ENCODE results near the gene DRC7. TPM values are rescaled to one million over a fixed set of nuclear protein-coding genes. Genes with fewer than 3 reads are reported as not detected.
A peak's percentile ranks its signal among the peaks of the same experiment; 100 is the strongest.

Gene DRC7
- total and polyA plus RNA-seq, 4 donors, result 0.06 to 1.8 (median 0.08) TPM; not detected in 1

DNA sequence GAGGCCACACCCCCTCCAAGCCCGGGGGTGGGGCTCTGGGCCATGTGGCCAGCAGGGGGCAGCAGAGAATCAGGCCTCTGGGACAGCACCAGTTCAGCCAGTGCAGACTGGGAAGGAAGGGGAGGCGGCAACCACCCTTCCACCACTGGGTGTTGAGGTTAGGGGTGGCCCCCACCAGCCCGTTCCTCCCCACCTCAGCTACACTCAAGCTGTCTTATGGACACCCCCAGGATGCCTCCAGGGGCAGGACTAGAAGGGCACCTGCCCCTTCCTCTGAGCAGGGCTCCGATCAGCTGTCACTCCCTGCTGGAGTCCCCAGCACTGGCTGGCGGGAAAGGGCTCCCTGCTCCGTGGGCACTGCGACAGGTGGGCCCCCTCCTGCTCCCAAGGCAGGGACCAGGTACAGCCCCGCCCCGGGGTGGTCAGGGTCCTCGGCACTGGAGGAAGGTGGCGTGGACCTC is 62.8 kb downstream of the DRC7 start:
- TF ChIP-seq RAD21 (IDR thresholded peaks at IDR 0.05), result peak; percentile 96 to 97
- peak in 1 of 2 donors; percentile 11 for TF ChIP-seq HNF4A (conservative IDR thresholded peaks at IDR 0.05)
- TF ChIP-seq RXRA (IDR thresholded peaks at IDR 0.05), result no peak
- no peak for TF ChIP-seq YY1 (IDR thresholded peaks at IDR 0.05)
- TF ChIP-seq, protein P1, sequence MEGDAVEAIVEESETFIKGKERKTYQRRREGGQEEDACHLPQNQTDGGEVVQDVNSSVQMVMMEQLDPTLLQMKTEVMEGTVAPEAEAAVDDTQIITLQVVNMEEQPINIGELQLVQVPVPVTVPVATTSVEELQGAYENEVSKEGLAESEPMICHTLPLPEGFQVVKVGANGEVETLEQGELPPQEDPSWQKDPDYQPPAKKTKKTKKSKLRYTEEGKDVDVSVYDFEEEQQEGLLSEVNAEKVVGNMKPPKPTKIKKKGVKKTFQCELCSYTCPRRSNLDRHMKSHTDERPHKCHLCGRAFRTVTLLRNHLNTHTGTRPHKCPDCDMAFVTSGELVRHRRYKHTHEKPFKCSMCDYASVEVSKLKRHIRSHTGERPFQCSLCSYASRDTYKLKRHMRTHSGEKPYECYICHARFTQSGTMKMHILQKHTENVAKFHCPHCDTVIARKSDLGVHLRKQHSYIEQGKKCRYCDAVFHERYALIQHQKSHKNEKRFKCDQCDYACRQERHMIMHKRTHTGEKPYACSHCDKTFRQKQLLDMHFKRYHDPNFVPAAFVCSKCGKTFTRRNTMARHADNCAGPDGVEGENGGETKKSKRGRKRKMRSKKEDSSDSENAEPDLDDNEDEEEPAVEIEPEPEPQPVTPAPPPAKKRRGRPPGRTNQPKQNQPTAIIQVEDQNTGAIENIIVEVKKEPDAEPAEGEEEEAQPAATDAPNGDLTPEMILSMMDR (IDR thresholded peaks at IDR 0.05; ENCODE audit: low read depth, low read length, missing input control), result peak; percentile 95
- DNase-seq (ENCODE audit: low spot score), result peak; percentile 96
- Histone ChIP-seq H3K4me1 (ENCODE audit: control insufficient read depth in 4 of 4, insufficient read depth in 4 of 4, low read length in 3 of 4) (peaks cover 0 to 8% (median 3%) of the 10 kb centered on the region in 4 donors), H3K9me3 (ENCODE audit: control insufficient read depth in 4 of 4, low read length in 3 of 4) (no peaks in the 10 kb centered on the region), H3K4me3 (ENCODE audit: low read depth in 1 of 3, low read length in 3 of 3) (no peak overlapping the region), H3K27ac (ENCODE audit: low read depth in 1 of 2, low read length in 2 of 2) (peak overlapping the region; percentile 33 to 60), H3K27me3 (ENCODE audit: control insufficient read depth in 4 of 4, insufficient read depth in 4 of 4, low read length in 3 of 4) (no peaks in the 10 kb centered on the region), H3K9ac (ENCODE audit: low read depth in 1 of 2, low read length in 2 of 2) (no peak overlapping the region), H3K36me3 (ENCODE audit: control insufficient read depth in 4 of 4, insufficient read depth in 3 of 4, low read depth in 1 of 4, low read length in 3 of 4) (peaks cover 0 to 41% (median 16%) of the 10 kb centered on the region in 4 donors)
- 40% methylated on average over 11 of the region's 11 CpGs for WGBS

DNA sequence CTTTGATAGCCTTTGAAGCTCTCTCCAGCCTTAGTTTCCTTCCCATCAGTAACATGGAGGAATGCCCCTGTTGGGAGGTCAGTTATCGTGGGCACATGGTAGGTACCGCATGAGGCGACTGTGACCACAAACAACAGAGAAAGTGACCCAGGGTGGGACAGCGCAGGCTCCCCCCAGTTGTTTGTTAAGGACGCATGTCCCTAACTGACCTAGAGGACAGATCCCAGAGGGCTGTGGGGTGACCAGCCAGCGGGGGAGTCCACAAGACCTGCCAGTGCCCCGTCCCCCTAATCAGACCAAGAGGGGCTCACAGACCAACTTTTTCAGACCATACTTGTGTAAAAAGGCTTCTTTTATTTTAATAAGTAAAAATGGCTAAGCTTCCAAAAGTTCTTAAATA is 63.3 kb downstream of the DRC7 start:
- Histone ChIP-seq H3K9ac (ENCODE audit: low read depth in 1 of 2, low read length in 2 of 2) (no peak overlapping the region), H3K9me3 (ENCODE audit: control insufficient read depth in 4 of 4, low read length in 3 of 4) (no peaks in the 10 kb centered on the region), H3K4me1 (ENCODE audit: control insufficient read depth in 4 of 4, insufficient read depth in 4 of 4, low read length in 3 of 4) (peaks cover 0 to 8% (median 3%) of the 10 kb centered on the region in 4 donors), H3K27ac (ENCODE audit: low read depth in 1 of 2, low read length in 2 of 2) (peak overlapping the region in 1 of 2 donors; percentile 60), H3K4me3 (ENCODE audit: low read depth in 1 of 3, low read length in 3 of 3) (no peak overlapping the region), H3K36me3 (ENCODE audit: control insufficient read depth in 4 of 4, insufficient read depth in 3 of 4, low read depth in 1 of 4, low read length in 3 of 4) (peaks cover 0 to 47% (median 17%) of the 10 kb centered on the region in 4 donors), H3K27me3 (ENCODE audit: control insufficient read depth in 4 of 4, insufficient read depth in 4 of 4, low read length in 3 of 4) (no peaks in the 10 kb centered on the region)
- WGBS, result 93% methylated on average over 7 of the region's 7 CpGs
- no peak for DNase-seq (ENCODE audit: low spot score)
- TF ChIP-seq HNF4G (IDR thresholded peaks at IDR 0.05), result no peak
- TF ChIP-seq HNF4A (conservative IDR thresholded peaks at IDR 0.05), result no peak
- TF ChIP-seq FOXA2 (IDR thresholded peaks at IDR 0.05), result no peak
- TF ChIP-seq, protein P2, sequence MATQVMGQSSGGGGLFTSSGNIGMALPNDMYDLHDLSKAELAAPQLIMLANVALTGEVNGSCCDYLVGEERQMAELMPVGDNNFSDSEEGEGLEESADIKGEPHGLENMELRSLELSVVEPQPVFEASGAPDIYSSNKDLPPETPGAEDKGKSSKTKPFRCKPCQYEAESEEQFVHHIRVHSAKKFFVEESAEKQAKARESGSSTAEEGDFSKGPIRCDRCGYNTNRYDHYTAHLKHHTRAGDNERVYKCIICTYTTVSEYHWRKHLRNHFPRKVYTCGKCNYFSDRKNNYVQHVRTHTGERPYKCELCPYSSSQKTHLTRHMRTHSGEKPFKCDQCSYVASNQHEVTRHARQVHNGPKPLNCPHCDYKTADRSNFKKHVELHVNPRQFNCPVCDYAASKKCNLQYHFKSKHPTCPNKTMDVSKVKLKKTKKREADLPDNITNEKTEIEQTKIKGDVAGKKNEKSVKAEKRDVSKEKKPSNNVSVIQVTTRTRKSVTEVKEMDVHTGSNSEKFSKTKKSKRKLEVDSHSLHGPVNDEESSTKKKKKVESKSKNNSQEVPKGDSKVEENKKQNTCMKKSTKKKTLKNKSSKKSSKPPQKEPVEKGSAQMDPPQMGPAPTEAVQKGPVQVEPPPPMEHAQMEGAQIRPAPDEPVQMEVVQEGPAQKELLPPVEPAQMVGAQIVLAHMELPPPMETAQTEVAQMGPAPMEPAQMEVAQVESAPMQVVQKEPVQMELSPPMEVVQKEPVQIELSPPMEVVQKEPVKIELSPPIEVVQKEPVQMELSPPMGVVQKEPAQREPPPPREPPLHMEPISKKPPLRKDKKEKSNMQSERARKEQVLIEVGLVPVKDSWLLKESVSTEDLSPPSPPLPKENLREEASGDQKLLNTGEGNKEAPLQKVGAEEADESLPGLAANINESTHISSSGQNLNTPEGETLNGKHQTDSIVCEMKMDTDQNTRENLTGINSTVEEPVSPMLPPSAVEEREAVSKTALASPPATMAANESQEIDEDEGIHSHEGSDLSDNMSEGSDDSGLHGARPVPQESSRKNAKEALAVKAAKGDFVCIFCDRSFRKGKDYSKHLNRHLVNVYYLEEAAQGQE (IDR thresholded peaks at IDR 0.05), result no peak
- TF ChIP-seq, protein P3, sequence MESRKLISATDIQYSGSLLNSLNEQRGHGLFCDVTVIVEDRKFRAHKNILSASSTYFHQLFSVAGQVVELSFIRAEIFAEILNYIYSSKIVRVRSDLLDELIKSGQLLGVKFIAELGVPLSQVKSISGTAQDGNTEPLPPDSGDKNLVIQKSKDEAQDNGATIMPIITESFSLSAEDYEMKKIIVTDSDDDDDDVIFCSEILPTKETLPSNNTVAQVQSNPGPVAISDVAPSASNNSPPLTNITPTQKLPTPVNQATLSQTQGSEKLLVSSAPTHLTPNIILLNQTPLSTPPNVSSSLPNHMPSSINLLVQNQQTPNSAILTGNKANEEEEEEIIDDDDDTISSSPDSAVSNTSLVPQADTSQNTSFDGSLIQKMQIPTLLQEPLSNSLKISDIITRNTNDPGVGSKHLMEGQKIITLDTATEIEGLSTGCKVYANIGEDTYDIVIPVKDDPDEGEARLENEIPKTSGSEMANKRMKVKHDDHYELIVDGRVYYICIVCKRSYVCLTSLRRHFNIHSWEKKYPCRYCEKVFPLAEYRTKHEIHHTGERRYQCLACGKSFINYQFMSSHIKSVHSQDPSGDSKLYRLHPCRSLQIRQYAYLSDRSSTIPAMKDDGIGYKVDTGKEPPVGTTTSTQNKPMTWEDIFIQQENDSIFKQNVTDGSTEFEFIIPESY (IDR thresholded peaks at IDR 0.05), result no peak
- TF ChIP-seq NR2F2 (IDR thresholded peaks at IDR 0.05), result no peak
- no peak for TF ChIP-seq RAD21 (IDR thresholded peaks at IDR 0.05)
- TF ChIP-seq, protein P4, sequence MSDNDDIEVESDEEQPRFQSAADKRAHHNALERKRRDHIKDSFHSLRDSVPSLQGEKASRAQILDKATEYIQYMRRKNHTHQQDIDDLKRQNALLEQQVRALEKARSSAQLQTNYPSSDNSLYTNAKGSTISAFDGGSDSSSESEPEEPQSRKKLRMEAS (IDR thresholded peaks at IDR 0.05), result no peak
- TF ChIP-seq, protein P5, sequence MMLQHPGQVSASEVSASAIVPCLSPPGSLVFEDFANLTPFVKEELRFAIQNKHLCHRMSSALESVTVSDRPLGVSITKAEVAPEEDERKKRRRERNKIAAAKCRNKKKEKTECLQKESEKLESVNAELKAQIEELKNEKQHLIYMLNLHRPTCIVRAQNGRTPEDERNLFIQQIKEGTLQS (IDR thresholded peaks at IDR 0.05), result no peak
- TF ChIP-seq GABPA (IDR thresholded peaks at IDR 0.05 in 1 of 2, conservative IDR thresholded peaks at IDR 0.05 in 1 of 2), result no peak
- no peak for TF ChIP-seq FOXA1 (IDR thresholded peaks at IDR 0.05)
- TF ChIP-seq RXRA (IDR thresholded peaks at IDR 0.05), result no peak
- TF ChIP-seq YY1 (IDR thresholded peaks at IDR 0.05), result no peak
- TF ChIP-seq, protein P1 (IDR thresholded peaks at IDR 0.05; ENCODE audit: low read depth, low read length, missing input control), result no peak
- no peak for TF ChIP-seq SP1 (IDR thresholded peaks at IDR 0.05)
- no peak for TF ChIP-seq EGR1 (IDR thresholded peaks at IDR 0.05; ENCODE audit: low read depth in 2 of 2)
- TF ChIP-seq TAF1 (conservative IDR thresholded peaks at IDR 0.05), result no peak
- TF ChIP-seq JUND (IDR thresholded peaks at IDR 0.05), result no peak
